GM18870 (cell line): ENCODE measurements around the gene NDUFB5.

Experiments
- ATAC-seq: cut with Tn5 transposase; IDR thresholded peaks from one replicate; pipeline ENCODE4 v1.9.1; 2021; ENCODE audit warnings: moderate library complexity; ENCODE audit not compliant: unreplicated experiment

The NDUFB5 gene

DNA sequence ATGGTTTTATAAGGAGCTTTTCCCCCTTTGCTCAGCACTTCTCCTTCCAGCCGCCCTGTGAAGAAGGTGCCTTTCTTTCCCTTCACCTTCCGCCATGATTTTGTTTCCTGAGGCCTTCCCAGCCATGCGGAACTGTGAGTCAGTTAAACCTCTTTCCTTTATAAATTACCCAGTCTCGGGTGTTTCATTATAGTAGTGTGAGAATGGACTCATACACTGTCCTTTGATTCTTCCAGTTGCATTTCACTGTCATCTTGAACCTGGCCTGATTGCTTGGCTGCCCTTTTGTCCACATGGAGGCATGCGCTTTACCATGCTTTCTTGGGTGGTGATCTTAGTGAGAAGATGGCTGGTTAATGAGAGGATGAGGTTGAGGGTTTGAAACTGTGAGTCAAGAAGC is 71.5 kb downstream of the NDUFB5 start:
- no peak for ATAC-seq
